TTC549 (cell line): Measurements from ENCODE around the gene MAGT1.
"Not testable (repeated sequence)": the region's sequence is repeated elsewhere in the genome, so short reads cannot be mapped to it uniquely, and the experiment has no call there.

Experiments
- FAIRE-seq: peaks from 2 replicates; lab custom pipeline; 2012; peaks lifted over from hg19 to GRCh38; lab: Jason Lieb, UNC

MAGT1 gene

DNA sequence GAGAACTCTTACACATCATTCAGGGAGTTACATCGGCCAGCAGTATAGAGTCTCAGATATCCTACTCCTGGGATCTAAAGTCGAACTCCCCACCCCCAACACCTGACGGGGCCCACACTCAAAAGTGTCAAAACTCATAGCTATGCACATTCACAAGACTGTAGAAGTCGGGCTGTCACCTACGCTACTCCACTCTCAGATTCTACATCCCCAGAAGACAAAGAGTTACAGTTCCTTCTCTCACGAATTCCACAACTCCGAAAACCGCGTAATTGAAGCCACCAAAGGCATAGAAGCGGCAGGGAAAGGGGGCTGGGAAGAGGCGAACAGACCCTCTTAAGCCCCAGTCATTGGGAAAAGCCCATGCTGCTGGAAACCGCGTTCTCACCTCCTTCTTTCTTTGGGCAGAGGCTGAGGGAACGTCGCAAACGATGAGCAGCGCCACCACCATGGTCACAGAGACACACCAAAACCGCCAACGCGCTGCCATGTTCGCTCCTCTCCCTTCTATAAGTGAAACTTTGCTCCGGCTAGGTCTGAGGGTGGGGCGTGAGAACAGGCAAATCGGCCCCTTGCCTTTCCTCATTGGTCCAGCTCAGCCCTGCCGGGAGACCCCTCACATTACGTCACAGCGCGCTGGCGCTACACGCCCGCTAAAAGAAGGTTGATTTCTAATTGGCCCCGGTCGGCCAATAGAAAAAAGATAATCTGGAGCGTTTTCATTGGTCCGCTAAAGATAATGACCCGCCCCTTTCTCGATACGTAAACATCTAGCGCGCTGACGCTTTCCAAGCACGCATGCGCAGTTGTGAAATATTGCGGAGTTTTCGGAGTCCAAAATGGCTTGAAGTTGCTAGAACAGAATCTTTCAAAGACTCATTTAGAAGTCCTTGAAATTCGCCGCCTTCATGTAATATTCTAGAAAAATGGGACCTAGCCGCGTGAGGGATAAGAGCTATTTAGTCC is at the start of gene MAGT1:
MAGT1 (minus strand) TSS at position 515 of the 966 bp plus-strand sequence; CDS start at position 490, 25 bp downstream.
- peak; percentile 96 for FAIRE-seq

DNA sequence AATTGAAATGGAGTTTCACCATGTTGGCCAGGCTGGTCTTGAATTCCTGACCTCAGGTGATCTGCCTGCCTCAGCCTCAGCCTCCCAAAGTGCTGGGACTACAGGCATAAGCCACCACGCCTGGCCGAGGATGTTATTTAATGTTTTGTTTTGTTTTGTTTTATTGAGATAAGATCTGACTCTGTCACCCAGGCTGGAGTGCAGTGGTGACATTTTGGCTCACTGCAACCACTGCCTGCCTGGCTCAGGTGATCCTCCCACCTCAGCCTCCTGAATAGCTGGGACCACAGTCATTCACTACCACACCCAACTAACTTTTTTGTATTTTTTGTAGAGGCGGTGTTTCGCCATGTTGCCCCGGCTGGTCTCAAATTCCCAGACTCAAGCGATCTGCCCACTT is 49.8 kb upstream of the MAGT1 start:
- FAIRE-seq, result not testable (repeated sequence)

DNA sequence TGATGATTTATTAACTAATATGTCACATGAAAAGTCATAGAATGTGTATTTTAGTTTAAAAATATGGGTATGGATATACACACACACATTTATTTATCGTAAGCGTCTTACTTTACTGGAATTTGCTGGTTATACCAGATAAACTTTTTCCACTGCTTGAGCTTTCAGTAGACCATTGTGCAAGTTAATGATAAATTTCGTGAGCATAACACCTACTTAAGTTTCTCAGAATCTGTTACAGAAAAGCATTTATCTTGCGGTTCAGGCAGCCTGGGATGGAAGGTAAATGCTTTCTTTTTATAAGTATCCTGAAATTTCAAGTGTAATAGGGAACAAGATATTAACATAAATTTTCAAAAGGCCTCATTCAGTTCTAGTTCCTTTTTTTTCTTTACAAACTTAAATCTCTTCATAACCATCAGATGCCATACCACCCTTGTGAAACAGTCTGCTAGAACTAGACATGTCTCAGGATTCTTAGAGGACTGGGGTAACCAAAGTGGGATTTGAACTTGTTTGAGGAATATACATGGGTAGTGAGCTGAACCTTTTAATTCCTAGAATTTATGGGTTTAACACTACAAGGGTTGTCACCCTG is 42.9 kb upstream of the MAGT1 start:
- FAIRE-seq, result no peak

DNA sequence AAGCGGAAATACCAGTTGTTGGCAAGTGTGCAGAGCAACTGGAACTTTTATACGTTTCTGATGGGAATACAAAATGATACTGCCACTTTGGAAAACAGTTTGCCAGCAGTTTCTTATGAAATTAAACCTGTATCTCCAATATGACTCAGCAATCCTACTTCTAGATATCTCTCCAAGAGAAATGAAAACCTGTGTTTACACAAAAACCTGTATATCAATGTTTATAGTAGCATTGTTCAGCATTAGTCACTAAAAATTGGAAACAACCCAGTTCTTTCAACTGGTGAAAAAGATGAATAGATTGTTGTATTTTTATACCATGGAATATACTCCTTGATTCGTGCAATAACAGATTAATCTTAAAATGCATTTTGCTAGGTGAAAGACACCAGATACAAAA is 42.1 kb upstream of the MAGT1 start:
- FAIRE-seq, result no peak

DNA sequence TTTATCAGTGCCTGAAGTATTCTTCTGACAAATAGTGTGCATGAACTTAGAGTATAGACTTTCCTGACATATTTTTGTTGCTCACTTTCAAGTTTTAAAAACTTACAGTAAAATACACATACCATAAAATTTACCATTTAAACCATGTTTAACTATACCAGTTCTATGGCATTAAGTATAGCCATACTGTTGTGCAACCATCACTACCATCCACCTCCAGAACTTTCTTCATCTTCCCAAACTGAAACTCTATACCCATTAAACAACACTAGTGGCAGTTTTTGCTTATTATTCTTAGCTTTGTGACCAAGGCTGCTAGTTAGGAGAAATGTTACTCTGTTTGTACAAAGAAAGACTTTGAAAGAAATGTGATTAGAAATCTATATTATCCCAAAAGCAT is 41.1 kb upstream of the MAGT1 start:
- FAIRE-seq, result no peak

DNA sequence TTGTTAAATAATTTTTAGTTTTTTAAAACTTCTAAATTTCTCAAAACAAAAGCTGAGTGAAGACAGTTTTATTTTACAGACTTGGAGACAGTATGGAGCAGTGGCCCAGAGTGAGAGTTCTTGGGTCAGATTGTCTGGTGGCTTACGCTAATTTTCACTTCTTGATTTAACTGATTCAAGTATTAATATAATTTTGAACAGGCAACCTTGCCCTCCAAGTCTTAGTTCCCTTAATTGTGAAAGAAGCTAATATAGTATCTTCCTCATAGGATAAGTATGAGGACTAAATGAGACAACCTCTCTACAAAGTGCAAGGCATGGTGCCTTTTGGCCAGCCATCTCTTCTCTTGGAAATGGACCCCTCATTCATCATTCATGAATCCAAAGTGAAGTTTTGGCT is 40.7 kb upstream of the MAGT1 start:
- no peak for FAIRE-seq

DNA sequence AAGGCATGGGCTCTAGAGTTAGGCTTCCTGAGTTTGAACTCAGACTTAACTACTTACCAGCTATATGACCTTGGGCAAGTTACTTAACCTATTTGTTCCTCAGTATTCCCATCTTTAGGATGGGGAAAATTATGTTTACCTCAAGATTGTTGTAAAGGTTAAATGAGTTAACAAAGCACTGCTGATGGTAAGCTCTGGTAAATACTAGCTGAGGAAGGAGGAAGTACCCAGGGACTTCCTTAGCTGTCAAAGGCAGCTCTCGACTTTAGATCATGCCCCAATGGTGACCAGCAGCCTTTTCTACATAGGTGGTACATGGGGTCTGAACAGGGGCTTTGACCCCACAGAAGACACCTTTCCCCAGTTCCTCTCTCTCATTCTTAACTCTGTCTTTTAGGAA is 35.3 kb upstream of the MAGT1 start:
- FAIRE-seq, result no peak

DNA sequence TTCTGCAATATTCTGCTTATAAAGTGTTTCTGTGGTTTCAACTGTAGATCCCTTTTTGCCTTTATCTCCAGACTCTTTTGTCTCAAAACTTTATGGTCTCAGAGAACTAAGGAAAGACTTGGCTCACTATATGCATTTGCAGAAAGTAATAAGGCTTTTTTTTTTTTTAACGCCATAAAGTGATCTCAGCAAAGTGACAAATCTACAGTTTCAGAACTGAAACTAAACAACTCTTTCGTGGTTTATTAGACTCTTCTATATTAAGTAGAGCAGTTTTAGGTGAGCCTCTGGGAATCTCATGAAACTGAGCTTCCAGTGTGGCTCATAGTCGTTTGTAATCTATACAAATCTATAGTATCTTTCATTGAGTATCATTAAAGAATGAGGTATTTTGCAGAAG is 30.5 kb upstream of the MAGT1 start:
- FAIRE-seq, result no peak

DNA sequence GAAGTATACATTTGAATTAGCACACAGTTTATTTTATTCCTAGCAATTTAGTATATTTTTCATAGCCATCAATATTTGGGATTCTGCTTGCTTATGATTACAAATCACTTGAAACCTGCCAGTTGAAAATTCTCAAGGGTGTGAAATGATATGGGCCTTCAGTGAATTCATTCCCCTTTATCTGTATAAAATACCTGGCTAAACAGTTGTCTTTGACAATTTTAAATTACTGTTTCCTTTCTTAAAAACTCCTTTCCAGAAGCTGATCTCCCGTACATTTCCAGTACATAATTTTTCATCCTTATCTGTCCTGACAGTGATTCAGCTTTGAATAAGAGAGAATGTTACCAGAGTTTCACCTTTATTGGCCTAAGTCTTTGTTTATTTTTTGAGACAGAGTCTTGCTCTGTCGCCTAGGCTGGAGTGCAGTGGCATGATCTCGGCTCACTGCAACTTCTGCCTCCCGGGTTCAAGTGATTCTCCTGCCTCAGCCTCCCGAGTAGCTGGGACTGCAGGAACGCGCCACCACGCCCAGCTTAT is 29.2 kb upstream of the MAGT1 start:
- no peak for FAIRE-seq

DNA sequence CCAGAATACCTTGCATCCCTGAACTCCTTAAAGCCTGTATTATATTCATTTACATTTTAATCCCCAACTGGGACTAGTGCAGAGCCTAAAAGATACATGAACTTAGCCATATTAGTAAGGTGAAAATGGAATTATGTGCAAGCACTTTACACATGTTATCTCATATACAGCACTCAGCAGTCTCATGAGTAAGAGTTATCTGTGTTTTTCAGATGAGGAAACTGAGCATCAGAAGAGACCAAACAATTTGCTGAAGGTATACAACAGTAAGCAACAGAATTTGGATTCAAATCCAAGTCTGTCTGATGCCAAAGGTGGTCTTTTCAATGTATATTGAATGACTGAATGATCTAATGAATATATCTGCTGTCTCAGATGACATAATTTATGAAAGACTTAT is 27.6 kb upstream of the MAGT1 start:
- FAIRE-seq, result no peak

DNA sequence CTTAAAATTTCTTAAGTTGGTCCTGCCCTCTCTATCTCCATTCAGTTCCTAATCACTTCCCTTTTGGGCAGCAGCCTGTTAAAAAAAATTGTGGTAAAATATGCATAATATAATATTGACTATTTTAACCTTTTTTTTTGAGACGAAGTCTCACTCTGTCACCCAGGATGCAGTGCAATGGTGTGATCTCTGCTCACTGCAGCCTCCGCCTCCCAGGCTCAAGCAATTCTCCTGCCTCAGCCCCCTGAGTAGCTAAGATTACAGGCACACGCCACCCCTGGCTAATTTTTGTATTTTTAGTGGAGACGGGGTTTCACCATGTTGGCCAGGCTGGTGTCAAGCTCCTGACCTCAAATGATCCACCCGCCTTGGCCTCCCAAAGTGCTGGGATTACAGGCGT is 24.1 kb upstream of the MAGT1 start:
- not testable (repeated sequence) for FAIRE-seq

DNA sequence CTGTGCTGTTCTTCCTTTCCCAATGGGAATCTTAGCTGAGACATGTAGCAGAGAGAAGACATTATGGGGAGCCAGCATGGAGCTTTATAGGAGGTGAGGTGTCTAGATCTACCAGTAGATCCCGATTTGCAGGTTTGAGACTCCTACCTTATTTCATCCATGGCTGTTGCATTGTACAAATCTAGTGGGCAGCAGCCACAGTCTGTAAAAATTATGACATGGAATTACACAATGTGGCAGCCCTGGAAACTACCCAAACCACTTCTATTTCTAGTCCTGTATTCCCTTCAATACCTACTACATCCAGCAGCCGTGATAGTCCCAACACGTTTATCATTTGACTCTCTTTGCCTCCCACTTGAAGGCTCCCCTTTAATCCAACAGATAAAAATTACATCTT is 23.3 kb upstream of the MAGT1 start:
- no peak for FAIRE-seq

DNA sequence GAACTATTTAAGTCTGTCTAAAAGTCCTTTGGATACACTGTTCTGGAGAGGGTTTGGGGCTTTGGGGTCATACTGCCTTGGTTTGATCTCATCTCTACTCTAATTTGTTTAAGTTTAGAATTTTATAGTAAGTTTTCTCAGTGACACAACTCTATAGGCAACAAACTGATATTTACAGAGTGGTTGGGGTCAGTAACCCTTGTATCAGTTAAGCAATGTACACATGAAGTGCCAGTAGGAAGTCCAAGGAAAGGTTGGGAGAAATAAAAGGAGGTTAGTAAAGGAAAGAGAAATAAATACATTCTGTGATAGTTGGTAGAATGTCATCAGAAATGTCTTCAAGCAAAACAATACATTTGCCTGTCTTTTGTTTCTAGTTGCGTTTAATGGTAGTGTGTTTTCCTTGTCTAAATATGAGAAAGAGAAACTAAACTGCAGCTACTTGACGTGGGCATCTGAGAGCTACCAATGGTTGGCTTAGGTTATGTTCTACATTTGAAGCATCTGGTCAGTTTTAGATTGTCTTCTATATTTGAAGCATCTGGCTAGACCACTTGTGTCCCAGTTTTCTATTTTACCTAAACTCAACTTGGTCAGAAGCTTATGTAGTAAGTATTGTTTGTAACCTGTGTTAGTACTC is 22.2 kb upstream of the MAGT1 start:
- no peak for FAIRE-seq

DNA sequence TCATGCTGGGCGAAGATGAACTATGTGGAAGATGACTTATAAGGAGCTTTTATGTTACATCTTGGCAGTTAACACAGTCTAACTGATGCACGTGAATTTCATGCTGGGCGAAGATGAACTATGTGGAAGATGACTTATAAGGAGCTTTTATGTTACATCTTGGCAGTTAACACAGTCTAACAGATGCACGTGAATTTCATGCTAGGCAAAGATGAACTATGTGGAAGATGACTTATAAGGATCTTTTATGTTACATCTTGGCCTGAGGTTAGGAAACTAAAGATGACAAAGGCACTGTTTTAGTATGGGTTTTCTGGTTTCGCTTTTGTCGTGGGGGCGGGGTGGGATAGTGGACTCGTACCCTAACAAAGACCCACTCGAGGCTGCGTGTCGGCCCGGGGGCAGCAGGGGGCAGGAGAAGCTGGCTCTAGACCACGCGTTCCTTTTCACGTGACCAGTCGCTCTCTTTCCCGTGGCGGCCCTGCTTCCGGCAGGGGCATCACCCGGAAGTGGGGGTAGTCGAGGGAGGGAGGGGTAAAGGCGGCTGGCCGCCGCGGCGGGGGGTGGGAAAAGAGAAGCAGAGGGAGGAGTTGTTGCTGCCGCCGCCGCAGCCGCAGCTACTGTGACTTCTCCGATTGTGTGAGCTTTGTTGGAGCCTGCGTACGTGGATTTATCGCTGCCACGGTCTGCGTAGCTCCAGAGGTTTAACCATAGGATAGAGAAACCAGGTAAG is 15.0 kb upstream of the MAGT1 start, which contains the start of gene ATP7A:
ATP7A (plus strand) TSS at position 586 of the 733 bp plus-strand sequence. CDS start 60,949 bp downstream, outside the sequence.
- no peak for FAIRE-seq

DNA sequence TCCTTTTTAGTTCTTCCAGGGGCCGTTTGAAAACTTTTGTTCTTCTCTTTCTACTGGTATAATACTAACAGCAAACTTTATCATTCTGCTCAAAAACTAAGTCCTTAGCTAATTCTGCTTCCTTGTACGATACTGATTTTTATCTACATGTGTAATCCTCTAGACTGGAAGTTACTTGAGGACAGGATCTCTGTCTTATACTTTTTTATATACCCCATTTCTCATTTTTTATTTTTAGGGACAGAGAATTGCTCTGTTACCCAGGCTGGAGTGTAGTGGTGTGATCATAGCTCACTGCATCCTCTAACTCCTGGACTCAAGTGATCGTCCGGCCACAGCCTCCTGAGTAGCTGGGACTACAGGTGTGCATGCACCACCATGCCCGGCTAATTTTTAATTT is 6.3 kb upstream of the MAGT1 start:
- no peak for FAIRE-seq

DNA sequence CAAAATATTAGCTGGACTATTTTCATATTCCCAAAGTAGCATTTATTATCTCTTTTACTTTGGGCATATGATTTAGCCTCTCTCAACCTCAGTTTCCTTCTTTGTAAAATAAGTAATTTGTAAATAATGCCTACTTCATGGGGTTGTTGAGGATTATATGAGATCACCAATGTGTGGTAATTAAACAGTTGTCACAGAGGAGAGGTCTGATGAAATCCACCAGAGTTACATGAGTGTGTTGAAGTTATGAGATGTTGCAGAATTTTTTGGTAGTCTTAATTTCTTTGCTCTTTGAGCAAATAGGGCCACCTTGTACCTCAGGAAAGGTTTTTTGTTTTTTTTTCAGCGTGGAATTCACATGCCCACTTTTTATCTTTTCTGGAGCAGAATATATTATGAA is 5.5 kb upstream of the MAGT1 start:
- no peak for FAIRE-seq

DNA sequence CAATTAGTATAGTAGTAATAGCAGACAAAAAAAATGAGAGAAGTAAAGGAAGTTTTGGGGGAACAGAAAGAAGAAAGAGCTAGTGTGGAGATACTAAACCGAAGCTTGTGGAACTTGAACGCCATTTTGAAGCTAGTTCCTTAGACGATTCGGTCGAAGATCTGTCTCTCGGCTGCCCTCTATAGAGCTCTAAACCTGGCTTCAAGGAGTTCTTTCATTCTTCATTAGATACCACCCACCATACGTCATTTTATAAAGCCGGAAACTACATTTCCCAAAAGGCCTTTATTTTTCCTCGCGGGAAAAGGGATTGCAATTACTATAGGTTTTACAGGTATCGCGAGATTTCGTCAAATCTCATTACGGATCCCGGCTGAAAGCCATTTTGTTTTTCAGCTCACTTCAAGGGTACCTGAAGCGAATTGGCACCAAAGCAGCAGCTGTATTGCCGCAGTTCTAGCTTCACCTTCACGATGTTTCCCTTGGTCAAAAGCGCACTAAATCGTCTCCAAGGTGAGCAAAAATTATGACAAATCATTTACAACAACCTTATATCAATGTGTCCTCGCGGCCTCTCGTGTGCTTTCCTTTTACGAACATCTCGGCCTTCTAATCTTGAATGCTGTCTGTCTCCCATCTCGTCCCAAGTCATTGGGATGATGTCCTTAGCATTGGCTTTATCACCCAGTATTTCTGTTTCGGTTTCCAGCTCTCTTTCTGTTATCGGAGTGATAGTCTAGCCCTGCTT is 4.0 kb upstream of the MAGT1 start, which contains the start of gene COX7B:
COX7B (plus strand) TSS at position 388 of the 748 bp plus-strand sequence; CDS start at position 474, 86 bp downstream.
- peak; percentile 94 for FAIRE-seq

DNA sequence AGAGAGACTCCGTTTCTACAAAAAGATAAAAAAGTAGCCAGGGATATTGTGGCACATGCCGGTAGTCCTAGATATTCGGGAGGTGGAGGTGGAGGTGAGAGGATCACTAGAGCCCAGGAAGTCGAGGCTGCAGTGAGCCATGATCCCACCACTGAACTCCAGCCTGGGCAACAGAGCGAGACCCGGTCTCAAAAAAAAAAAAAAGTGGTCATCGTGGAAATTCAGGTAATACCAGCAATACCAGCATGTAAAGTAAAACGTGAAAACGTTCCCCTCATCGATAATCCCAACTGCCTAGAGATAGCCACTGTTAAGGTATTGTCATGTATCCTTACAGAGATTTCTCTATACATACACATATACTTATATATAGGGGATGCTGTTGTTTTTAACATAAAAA is 1.5 kb downstream of the MAGT1 start:
- FAIRE-seq, result no peak

DNA sequence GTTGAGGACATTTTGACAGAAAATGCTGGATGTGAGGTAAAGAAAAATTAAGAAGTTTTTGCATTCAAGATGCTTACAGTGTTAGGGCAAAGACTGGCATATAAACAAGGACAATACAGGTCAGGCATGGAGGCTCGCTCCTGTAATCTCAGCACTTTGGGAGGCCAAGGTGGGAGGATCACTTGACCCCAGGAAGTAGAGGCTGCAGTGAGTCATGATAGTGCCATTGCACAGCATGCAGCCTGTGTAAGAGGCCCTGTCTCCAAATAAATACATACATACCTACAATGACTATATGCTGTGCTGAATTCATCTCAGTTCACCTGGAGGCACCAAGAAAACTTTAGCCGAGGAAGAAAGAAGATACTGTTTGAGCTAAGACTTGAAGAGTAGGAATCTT is 2.3 kb downstream of the MAGT1 start:
- FAIRE-seq, result no peak

DNA sequence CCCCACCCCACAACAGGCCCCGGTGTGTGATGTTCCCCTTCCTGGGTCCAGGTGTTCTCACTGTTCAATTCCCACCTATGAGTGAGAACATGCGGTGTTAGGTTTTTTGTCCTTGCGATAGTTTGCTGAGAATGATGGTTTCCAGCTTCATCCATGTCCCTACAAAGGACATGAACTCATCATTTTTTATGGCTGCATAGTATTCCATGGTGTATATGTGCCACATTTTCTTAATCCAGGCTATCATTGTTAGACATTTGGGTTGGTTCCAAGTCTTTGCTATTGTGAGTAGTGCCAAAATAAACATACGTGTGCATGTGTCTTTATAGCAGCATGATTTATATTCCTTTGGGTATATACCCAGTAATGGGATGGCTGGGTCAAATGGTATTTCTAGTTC is 13.8 kb downstream of the MAGT1 start:
- not testable (repeated sequence) for FAIRE-seq

DNA sequence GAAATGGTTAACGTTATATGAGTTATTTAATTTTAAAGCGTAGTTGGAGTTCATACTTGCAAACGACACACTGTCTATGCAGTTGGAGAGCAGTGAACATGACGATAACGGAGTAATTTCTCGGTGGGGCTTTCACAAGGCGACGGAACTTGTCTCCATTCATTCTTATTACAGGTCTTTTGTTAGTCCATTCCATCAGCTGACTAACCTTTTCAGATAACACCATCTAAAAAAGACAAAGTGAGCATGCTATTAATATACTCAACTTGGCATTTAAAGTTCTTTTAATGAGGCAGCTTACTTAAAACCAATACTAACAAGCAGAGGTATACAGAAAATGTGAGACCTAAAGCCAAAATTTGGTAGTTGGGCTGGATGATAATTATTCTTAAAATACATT is 19.9 kb downstream of the MAGT1 start:
- FAIRE-seq, result no peak
